Stimulated activated CD8-positive, alpha-beta memory T cell treated with anti-CD3 and anti-CD28 coated beads, Interleukin-4, amount 100 ng/mL, for 24 hours (primary cell): ENCODE data around the gene ADGRA1.
"Not testable (repeated sequence)": the region's sequence is repeated elsewhere in the genome, so short reads cannot be mapped to it uniquely, and the experiment has no call there.

ENCODE experiments used
- DNase-seq: peaks from one replicate; pipeline ENCODE4 v3.0.0-alpha.2; 2020; ENCODE audit warnings: low read depth

ADGRA1 gene

DNA sequence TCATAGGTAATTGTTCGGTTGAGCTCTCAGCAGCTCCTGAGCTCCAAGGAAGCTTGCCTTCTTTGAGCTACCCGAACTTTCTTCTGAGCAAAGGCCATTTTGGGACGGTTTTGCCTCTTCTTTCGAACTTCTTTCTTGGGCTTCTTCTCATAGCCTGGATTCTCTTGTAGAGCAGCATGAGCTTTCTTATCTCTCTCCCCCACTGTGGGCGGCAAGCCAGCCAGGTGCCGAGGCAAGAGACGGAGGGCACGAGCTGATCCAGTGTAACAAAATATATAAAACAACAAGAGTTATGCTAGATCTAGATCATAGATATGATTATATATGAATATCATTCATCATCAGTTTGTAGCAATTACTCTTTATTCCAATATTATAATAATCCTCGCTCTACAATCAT lies 55.8 kb downstream of the ADGRA1 start:
- no peak for DNase-seq

DNA sequence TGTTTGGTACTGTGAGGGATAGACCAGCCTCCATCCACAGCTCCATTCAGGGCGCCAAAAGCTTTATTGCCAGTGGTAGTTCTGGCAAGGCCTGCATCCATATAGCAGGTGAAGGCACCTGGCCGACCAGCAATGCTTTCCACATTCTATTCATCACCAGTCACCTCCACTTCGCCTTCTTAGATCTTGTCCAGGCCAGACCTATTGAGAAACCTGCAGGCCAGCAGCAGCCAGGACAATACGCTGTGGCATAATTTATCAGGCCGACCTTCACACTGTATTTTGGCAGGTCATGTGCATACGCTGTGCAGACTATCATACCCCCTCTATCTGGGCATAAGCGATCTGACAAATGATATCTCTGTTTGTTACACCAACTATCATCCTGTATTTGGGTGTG lies 57.0 kb downstream of the ADGRA1 start:
- no peak for DNase-seq

GRCh38 chr10:133150226-133150625 lies 62.5 kb downstream of the ADGRA1 start:
- no peak for DNase-seq

DNA sequence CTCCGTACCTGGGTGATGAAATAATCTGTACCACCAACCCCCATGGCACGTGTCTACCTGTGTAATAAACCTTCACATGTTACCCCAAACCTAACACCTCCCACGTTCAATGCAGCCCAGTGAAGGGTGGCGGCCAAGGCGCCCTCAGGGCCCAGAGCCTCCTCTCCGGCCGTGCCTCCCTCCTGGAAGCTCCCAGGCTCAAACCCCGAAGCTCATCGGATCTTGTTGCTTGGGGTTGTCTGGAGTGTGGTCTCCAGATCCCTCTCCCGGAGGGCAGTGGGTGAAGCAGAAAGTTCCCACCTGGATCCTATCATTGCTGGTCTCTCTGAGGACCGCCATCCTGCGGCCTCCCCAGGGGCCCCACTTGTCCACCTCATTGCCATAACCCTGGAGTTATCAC lies 62.9 kb downstream of the ADGRA1 start:
- DNase-seq = no peak

- not testable (repeated sequence) for DNase-seq
Measured at GRCh38 chr10:133151071-133151470, 63.3 kb downstream of the ADGRA1 start.

GRCh38 chr10:133151543-133151972 lies 63.8 kb downstream of the ADGRA1 start:
- no peak for DNase-seq

- DNase-seq = no peak
Measured at GRCh38 chr10:133154411-133154810, 66.7 kb downstream of the ADGRA1 start.

DNA sequence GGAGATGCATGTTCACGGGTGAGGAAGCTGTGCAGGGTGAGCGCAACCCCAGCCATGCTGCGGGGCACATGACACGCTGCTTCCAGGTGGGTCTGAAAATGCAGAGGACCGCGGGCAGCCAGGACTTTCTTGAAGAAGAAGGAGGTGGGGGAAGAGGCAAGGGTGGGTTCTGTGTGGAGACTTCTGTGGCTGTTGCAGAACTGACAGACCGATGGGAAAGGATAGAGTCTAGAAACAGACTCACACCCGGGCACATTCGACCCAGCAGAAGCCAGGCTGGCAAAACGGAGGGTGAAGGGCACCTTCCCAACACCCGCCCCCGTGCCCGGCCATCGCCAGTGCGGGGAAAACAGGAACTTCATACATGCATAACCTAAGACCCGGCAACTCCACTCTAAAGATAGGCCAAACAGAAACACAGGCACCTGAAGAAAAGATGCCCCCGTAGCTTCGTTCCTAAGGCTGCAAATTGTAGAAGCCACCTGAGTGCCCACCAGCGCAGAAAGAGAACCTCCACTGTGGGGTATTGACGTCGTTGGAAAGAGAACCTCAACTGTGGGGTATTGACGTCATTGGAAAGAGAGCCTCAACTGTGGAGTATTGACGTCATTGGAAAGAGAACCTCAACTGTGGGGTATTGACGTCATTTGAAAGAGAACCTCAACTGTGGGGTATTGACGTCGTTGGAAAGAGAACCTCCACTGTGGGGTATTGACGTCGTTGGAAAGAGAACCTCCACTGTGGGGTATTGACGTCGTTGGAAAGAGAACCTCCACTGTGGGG lies 67.5 kb downstream of the ADGRA1 start:
- DNase-seq = no peak

- DNase-seq = no peak
Measured at GRCh38 chr10:133156674-133157579, 69.2 kb downstream of the ADGRA1 start.

- no peak for DNase-seq
Measured at GRCh38 chr10:133157662-133158436, 70.1 kb downstream of the ADGRA1 start.

DNA sequence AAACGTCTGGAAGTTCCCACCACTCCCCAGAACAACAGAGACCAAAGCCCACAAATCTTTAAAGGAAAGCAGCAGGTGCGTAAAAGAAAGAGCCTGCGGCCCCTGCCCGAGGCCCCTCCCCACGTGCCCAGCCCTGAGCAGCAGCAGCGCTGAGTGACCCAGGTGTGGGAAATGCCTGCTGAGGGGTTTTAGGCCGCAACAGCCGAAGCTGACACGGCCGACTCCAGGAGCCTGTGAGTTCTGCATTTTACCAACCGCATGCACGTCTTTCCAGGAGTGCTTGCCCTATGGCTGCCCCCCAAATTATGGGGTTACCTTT lies 70.7 kb downstream of the ADGRA1 start:
- no peak for DNase-seq

DNA sequence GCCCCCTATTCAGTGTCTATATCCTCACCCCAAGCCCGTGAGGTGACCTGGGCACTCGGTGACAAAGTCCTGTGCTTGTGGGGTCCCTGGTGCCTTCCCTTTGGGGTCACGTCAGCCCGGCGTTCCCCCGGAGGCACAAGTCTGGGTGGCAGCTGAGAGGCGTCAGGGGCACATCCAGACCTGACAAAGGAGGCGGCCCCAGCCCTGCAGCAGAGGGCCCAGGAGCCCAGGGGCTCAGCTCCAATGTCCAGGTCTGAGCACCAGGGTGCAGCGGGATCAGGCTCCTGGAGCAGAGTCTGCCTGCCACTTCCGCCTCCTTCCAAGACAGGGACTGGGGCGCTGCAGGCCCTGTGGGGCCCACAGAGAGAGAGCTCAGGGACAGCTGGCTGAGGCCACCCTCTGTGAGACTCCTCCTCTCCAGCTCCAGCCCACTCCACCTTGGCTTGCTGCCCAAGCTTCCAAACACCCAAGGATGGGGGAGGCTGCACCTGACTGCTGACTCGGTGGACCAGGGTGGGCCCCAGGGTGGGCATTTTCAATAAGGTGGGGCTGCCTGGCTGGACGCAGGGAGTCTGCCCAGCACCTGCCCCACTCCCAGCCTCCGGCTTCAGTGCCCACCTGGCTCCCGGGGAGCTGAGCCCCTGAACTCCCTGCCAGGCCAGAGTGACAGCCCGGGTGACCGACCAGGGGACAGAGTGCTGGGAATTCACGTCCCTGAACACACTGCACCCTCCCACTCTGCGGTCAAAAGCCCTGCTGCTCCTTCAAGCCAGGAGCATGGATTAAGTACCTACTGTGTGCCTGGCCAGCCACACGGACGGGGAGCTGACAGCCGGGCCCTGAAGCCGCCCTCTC lies 71.3 kb downstream of the ADGRA1 start:
- DNase-seq = no peak

DNA sequence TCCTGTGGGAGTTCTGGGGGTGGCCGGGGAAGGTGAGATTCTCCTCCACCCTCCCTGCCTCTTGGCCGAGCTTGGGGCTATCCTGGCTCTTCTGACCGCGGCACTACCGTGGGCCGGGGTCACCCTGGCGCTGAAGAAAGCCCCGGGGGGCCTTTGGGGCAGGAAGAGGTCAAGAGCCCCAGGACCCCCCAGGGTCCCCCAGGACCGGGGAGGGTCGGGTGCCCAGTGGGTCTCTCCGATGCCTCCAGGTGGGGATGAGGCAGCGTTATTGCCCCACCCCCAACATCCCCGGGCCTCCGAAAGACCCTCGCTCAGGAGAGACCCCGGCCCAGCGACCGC lies 71.9 kb downstream of the ADGRA1 start:
- DNase-seq = no peak

DNA sequence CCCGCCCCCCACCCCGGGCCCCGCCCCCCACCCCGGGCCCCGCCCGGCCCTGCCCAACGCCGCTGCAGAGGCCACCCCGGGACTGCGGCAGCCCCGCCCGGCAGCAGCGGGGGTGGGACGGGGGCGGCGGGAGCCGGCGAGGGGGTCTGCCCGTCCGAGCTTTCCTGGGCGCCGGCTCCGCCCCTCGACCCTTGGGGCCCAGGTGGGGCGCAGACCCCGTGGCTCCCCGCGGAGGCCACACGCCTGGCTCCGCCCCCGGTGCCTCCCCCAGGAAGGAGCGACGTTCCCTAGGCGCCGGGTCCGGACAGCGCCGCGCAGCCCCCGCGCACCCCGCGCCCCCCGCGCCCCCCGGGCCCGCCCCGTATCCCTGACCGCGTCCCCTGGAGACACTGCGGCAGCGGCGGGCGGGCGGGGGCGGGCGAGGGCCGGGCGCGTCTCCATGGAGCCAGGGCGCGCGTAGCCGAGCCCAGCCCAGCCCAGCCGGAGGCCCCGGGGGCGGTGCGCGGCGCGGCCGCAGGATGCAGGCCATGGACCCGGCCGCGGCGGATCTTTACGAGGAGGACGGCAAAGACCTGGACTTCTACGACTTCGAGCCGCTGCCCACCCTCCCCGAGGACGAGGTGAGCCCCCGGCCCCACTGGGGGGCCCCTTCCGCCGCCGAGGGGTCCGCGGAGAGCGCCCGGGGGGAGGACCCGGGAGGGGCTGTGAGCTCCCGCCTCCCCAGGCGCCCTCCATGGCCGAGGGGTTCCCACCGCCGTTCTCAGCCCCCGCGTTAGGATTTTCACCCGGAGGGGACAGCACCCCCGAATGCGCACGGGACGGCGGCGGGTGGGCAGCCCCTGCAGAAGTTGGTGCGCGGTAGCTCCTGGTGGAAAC lies 72.5 kb downstream of the ADGRA1 start, which contains the start of gene KNDC1:
KNDC1 (plus strand) TSS at position 270 of the 876 bp plus-strand sequence; CDS start at position 519, 249 bp downstream.
- DNase-seq = no peak

- no peak for DNase-seq
Measured at GRCh38 chr10:133160826-133161471, 73.2 kb downstream of the ADGRA1 start.

DNA sequence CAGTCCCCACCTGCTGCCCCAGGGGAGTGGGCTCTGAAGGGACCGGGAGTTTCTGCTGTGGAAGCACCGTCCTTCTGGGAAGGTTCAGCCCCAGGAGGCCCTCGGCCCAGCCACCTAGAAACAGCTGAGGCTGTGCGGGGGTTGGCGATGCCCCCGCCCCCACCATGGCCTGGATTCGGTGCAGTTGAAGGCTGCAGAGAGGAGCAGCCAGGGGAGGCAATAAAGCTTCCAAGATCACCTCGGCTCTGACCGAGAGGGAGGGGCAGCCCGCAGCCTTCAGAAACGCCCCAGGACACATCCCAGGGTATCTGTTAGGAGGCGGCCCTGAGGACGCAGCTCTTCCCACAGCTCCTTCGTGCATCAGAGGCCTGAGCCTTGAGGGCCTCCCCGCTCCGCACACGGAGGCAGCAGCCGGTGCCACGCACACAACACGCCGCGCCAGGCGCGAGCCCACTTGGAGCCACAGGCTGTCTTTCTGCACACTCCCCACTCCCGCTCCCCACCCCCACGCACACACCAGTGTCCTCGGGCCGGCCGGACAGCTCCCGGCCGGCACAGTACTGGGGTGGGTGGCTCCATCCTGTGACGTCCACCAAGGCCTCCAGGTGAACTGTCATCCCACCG lies 73.9 kb downstream of the ADGRA1 start:
- no peak for DNase-seq

- DNase-seq = no peak
Measured at GRCh38 chr10:133162178-133162909, 74.6 kb downstream of the ADGRA1 start.

DNA sequence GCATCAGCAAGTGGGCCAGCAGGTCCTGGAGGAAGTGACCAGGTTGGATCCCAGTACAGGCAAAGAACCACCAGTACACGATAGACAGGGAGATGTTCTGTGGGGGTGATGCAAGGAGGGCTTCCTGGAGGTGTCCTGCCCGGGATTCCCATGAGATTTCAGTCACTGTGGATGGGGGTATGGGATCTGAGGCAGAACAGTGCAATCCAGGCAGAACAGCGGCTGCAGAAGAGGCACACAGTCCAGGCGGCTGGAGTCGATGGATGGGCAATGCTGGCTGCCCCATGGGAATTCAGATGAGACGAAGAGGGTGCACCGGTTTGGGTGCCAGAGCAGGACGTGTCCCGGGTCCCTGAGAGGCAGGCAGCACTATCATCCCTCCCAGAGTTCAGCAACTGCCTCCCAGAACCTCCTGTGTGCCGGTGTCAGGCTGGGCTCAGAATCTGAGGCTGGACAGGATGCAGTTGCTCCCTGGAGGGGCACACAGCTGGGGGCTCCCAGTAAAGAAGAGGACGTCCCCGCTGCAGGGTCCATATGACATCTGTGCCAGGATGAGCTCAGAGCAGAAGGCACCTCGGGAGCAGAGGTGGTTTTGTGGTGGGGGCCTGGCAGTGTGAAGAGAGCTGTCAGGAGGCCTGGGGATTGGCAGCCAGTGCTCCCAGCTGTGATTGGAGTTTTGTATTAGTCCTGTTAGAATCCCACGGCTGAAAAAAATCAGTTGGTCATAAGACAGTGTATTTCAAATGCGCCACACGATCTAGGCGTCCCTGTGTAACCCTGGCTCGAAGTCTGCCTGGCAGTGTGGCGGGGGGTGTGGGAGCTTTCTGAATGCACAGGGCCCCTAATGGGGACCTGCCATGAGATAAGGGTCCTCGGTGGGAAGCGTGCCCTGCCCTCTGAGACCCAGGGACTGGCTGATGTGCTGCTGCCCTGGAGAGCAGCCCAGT lies 75.5 kb downstream of the ADGRA1 start:
- DNase-seq = no peak
